HEK293 (cell line): Measurements from ENCODE around the gene TMA7B.

ENCODE experiments used
- CTCF ChIA-PET: fragments of 350-600 bp; formaldehyde crosslinking; extraction: SDS; loops from one replicate; lab custom pipeline; 2021; ENCODE audit warnings: antibody characterized with exemption; lab: Yijun Ruan, JAX
- POLR2A ChIA-PET: fragments of 300-600 bp; formaldehyde crosslinking; extraction: SDS; loops from one replicate; lab custom pipeline; 2020; ENCODE audit warnings: antibody characterized with exemption, inconsistent platforms; lab: Yijun Ruan, JAX
- H3K27ac ChIP-seq: fragments of 200-500 bp; sonication (Bioruptor generic); 2 replicates; pipeline ENCODE4 v1.5.1; 2014; ENCODE audit warnings: low read depth, low read length, control low read depth, inconsistent platforms; ENCODE audit errors: extremely low read depth
- H3K36me3 ChIP-seq, 2 experiments: fragments of 200-500 bp in 1 of 2; sonication (Bioruptor generic) in 1 of 2; 1 replicate in 1 of 2; 2 replicates in 1 of 2; pipeline ENCODE4 v1.5.1; 2014 to 2017; ENCODE audit warnings: inconsistent platforms in 2 of 2, low read length in 2 of 2; ENCODE audit not compliant: control insufficient read depth in 2 of 2, insufficient read depth in 1 of 2
- H3K4me1 ChIP-seq: fragments of 200-500 bp; sonication (Bioruptor generic); 2 replicates; pipeline ENCODE4 v1.5.1; 2014; ENCODE audit warnings: mild to moderate bottlenecking, low read length, inconsistent platforms; ENCODE audit not compliant: control insufficient read depth, insufficient read depth
- H3K4me3 ChIP-seq: 2 replicates; pipeline ENCODE4 v1.5.1; 2011; ENCODE audit warnings: low read depth, mild to moderate bottlenecking, control low read depth, low read length, moderate library complexity
- H3K9me3 ChIP-seq: fragments of 200-500 bp; sonication (Bioruptor generic); 2 replicates; pipeline ENCODE4 v1.5.1; 2014; ENCODE audit warnings: low read depth, low read length, inconsistent platforms; ENCODE audit not compliant: control insufficient read depth, insufficient read depth
- KLF1 ChIP-seq: fragments of 450-650 bp; formaldehyde crosslinking; IDR thresholded peaks from 2 replicates; pipeline ENCODE4 v1.5.1; 2016; ENCODE audit warnings: missing biosample characterization, missing genetic modification characterization
- REPIN1 ChIP-seq: fragments of 450-650 bp; formaldehyde crosslinking; IDR thresholded peaks from 2 replicates; pipeline ENCODE4 v1.5.1; 2017; ENCODE audit warnings: missing biosample characterization, missing genetic modification characterization, low read depth
- ZBTB48 ChIP-seq: fragments of 450-650 bp; formaldehyde crosslinking; IDR thresholded peaks from 2 replicates; pipeline ENCODE4 v1.5.1; 2016; ENCODE audit warnings: missing biosample characterization, missing genetic modification characterization
- ZFP37 ChIP-seq: fragments of 450-650 bp; formaldehyde crosslinking; IDR thresholded peaks from 2 replicates; pipeline ENCODE4 v1.5.1; 2016; ENCODE audit warnings: missing biosample characterization, missing genetic modification characterization
- ZNF155 ChIP-seq: fragments of 450-650 bp; formaldehyde crosslinking; IDR thresholded peaks from 2 replicates; pipeline ENCODE4 v1.5.1; 2016; ENCODE audit warnings: missing biosample characterization, missing genetic modification characterization
- ZNF266 ChIP-seq: fragments of 450-650 bp; formaldehyde crosslinking; IDR thresholded peaks from 2 replicates; pipeline ENCODE4 v1.5.1; 2016; ENCODE audit warnings: missing biosample characterization, missing genetic modification characterization, low read depth
- ZNF571 ChIP-seq: fragments of 450-650 bp; formaldehyde crosslinking; IDR thresholded peaks from 2 replicates; pipeline ENCODE4 v1.5.0; 2017; ENCODE audit warnings: missing biosample characterization, missing genetic modification characterization
- ZNF747 ChIP-seq: fragments of 450-650 bp; formaldehyde crosslinking; IDR thresholded peaks from 2 replicates; pipeline ENCODE4 v1.5.1; 2016; ENCODE audit warnings: missing biosample characterization, missing genetic modification characterization
- TF ChIP-seq, protein P1 (sequence below): fragments of 450-650 bp; IDR thresholded peaks from 2 replicates; pipeline ENCODE4 v1.5.1; 2018; ENCODE audit warnings: missing biosample characterization, mild to moderate bottlenecking, missing genetic modification characterization
- TF ChIP-seq, protein P2 (sequence below): fragments of 450-650 bp; formaldehyde crosslinking; IDR thresholded peaks from 2 replicates; pipeline ENCODE4 v1.5.1; 2016; ENCODE audit warnings: missing biosample characterization, missing genetic modification characterization
- TF ChIP-seq, protein P3 (sequence below): fragments of 450-650 bp; formaldehyde crosslinking; IDR thresholded peaks from 2 replicates; pipeline ENCODE4 v1.5.1; 2016; ENCODE audit warnings: missing biosample characterization, missing genetic modification characterization
- TF ChIP-seq, protein P4 (sequence below): fragments of 450-650 bp; formaldehyde crosslinking; IDR thresholded peaks from 2 replicates; pipeline ENCODE4 v1.5.1; 2016; ENCODE audit warnings: missing biosample characterization, missing genetic modification characterization, borderline replicate concordance
- TF ChIP-seq, protein P5 (sequence below): fragments of 450-650 bp; formaldehyde crosslinking; optimal IDR thresholded peaks from 2 replicates; pipeline ENCODE3; 2016; ENCODE audit warnings: missing biosample characterization, mild to moderate bottlenecking, missing genetic modification characterization

The TMA7B gene

DNA sequence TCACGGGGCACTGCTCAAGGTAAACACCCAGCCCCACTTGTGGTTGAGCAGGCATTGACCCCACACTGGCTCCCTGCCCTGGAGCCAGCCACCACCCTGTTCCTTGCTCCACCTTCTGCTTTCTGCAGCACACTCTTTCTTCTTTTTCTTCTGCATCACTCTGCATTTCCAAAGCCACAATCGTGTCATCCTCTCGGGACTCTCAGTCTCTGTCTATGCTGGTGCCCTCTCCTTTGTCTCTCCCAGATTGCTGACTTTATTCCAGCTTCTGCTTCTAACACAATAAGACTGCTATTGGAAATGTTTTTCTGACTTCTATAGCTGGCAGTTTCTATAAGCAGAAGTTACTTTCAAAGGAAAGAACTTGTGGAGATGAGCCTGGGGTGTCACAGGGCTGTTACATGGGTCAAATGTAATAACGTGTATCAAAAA, 44.9 kb upstream of the TMA7B start:
- TF ChIP-seq, protein P1, sequence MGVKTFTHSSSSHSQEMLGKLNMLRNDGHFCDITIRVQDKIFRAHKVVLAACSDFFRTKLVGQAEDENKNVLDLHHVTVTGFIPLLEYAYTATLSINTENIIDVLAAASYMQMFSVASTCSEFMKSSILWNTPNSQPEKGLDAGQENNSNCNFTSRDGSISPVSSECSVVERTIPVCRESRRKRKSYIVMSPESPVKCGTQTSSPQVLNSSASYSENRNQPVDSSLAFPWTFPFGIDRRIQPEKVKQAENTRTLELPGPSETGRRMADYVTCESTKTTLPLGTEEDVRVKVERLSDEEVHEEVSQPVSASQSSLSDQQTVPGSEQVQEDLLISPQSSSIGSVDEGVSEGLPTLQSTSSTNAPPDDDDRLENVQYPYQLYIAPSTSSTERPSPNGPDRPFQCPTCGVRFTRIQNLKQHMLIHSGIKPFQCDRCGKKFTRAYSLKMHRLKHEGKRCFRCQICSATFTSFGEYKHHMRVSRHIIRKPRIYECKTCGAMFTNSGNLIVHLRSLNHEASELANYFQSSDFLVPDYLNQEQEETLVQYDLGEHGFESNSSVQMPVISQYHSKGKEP: no peak
- TF ChIP-seq KLF1: peak; percentile 37; the same call in 1 of the 2 replicates
- Histone ChIP-seq H3K4me3 (no peak overlapping the region), H3K27ac (no peak overlapping the region), H3K9me3 (no peaks in the 10 kb centered on the region), H3K4me1 (no peaks in the 10 kb centered on the region), H3K36me3 (no peaks in the 10 kb centered on the region)
- ChIA-PET CTCF (interaction anchor here (0.7 to 2.3 kb wide), 3 partner anchors 109 to 778 kb away, joined by 3 to 8 read pairs (median 3); no protein-coding TSS in a partner anchor), POLR2A (no interaction called here)

DNA sequence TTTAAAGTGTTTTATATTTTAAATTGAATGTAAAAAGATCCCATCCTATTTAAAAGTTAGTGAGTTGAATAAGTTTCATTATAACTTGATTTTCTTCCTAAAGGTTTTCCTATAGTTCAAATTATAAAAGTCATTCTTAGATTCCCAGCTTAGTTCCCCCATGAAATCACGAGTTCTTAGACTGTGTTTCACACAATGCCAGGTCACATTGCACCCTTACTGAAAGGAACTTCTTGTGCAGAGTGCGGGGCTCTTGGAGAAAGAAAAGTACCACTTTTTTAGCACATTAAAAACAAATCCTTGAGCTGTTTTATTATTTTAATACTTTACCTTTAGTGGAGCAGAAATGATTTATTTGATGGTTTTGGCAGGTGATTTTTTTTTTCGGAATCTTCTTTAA, 43.7 kb upstream of the TMA7B start:
- CTCF ChIA-PET: interaction anchor here (0.6 to 2.9 kb wide), 8 partner anchors 16 to 947 kb away, joined by 3 to 8 read pairs (median 5); no protein-coding TSS in a partner anchor
- TF ChIP-seq, protein P2, sequence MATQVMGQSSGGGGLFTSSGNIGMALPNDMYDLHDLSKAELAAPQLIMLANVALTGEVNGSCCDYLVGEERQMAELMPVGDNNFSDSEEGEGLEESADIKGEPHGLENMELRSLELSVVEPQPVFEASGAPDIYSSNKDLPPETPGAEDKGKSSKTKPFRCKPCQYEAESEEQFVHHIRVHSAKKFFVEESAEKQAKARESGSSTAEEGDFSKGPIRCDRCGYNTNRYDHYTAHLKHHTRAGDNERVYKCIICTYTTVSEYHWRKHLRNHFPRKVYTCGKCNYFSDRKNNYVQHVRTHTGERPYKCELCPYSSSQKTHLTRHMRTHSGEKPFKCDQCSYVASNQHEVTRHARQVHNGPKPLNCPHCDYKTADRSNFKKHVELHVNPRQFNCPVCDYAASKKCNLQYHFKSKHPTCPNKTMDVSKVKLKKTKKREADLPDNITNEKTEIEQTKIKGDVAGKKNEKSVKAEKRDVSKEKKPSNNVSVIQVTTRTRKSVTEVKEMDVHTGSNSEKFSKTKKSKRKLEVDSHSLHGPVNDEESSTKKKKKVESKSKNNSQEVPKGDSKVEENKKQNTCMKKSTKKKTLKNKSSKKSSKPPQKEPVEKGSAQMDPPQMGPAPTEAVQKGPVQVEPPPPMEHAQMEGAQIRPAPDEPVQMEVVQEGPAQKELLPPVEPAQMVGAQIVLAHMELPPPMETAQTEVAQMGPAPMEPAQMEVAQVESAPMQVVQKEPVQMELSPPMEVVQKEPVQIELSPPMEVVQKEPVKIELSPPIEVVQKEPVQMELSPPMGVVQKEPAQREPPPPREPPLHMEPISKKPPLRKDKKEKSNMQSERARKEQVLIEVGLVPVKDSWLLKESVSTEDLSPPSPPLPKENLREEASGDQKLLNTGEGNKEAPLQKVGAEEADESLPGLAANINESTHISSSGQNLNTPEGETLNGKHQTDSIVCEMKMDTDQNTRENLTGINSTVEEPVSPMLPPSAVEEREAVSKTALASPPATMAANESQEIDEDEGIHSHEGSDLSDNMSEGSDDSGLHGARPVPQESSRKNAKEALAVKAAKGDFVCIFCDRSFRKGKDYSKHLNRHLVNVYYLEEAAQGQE (tag by site-specific recombination): no peak
- TF ChIP-seq ZNF571: no peak
- TF ChIP-seq, all 188 proteins: peak for 0
- Histone ChIP-seq H3K36me3 (no peaks in the 10 kb centered on the region), H3K4me1 (no peaks in the 10 kb centered on the region), H3K4me3 (no peak overlapping the region), H3K27ac (no peak overlapping the region), H3K9me3 (no peaks in the 10 kb centered on the region)
- POLR2A ChIA-PET: no interaction called here

DNA sequence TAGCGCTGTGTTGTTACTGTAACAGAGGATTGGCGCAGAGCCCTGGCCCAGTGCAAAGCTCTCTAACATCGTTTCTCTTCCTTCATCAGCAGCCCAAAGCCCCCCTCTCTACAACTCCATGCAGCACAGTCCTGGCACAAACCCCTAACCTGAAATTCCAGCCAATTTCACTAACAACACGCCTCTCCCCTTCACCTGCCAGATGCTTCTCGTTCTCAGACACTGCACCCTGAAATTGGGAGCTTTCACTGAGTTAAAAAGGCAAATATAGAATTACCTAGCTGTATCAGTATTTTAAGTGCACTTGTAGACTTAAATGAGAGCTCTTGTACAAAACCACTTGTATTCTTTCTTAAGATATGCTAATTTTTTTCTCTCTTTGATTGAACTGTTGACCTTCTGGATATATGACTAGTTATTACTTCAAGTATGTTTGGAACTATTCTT, 43.0 kb upstream of the TMA7B start:
- TF ChIP-seq, protein P3, sequence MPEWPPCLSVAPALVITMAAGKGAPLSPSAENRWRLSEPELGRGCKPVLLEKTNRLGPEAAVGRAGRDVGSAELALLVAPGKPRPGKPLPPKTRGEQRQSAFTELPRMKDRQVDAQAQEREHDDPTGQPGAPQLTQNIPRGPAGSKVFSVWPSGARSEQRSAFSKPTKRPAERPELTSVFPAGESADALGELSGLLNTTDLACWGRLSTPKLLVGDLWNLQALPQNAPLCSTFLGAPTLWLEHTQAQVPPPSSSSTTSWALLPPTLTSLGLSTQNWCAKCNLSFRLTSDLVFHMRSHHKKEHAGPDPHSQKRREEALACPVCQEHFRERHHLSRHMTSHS (tag by site-specific recombination): no peak
- TF ChIP-seq ZNF747: no peak
- no peak for TF ChIP-seq ZNF266
- TF ChIP-seq ZFP37 (tag by site-specific recombination): no peak
- TF ChIP-seq, protein P4, sequence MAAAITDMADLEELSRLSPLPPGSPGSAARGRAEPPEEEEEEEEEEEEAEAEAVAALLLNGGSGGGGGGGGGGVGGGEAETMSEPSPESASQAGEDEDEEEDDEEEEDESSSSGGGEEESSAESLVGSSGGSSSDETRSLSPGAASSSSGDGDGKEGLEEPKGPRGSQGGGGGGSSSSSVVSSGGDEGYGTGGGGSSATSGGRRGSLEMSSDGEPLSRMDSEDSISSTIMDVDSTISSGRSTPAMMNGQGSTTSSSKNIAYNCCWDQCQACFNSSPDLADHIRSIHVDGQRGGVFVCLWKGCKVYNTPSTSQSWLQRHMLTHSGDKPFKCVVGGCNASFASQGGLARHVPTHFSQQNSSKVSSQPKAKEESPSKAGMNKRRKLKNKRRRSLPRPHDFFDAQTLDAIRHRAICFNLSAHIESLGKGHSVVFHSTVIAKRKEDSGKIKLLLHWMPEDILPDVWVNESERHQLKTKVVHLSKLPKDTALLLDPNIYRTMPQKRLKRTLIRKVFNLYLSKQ (tag by site-specific recombination): no peak
- TF ChIP-seq ZNF155: no peak
- TF ChIP-seq, protein P5, sequence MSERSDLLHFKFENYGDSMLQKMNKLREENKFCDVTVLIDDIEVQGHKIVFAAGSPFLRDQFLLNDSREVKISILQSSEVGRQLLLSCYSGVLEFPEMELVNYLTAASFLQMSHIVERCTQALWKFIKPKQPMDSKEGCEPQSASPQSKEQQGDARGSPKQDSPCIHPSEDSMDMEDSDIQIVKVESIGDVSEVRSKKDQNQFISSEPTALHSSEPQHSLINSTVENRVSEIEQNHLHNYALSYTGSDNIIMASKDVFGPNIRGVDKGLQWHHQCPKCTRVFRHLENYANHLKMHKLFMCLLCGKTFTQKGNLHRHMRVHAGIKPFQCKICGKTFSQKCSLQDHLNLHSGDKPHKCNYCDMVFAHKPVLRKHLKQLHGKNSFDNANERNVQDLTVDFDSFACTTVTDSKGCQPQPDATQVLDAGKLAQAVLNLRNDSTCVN: no peak
- no peak for TF ChIP-seq ZBTB48
- no peak for TF ChIP-seq REPIN1 (tag by site-specific recombination)
- TF ChIP-seq, all 188 proteins: peak for 0
- Histone ChIP-seq H3K27ac (no peak overlapping the region), H3K36me3 (no peaks in the 10 kb centered on the region), H3K9me3 (no peaks in the 10 kb centered on the region), H3K4me3 (no peak overlapping the region), H3K4me1 (no peaks in the 10 kb centered on the region)
- ChIA-PET CTCF (interaction anchor here (1.3 to 2.9 kb wide), 5 partner anchors 15 to 109 kb away, joined by 3 to 8 read pairs (median 6); no protein-coding TSS in a partner anchor), POLR2A (no interaction called here)
